GM18502 (cell line): ENCODE data around the gene MIPEP.
"Not testable (repeated sequence)": the region's sequence is repeated elsewhere in the genome, so short reads cannot be mapped to it uniquely, and the experiment has no call there.

Experiments used
- ATAC-seq: cut with Tn5 transposase; IDR thresholded peaks from one replicate; pipeline ENCODE4 v1.9.1; 2021; ENCODE audit warnings: mild to moderate bottlenecking; ENCODE audit not compliant: unreplicated experiment, poor library complexity

The MIPEP gene

DNA sequence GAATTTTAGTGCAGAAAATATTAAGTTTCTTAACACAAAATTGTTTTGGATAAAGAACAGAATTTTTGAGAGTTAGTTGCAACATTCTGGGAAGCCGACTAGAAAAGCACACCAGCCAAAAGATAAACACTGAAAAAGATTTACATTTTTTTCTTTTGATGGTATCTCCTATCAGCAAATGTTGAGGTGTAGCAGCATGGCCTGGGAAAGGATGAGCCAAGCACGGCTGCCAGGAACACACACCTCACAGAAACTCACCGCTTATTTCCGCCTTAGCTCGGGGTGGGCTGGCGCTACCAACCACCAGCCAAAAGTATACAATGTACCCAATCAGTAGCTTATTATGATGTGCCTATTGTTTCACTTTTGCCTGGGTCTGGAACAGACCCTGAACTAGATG is 134.7 kb downstream of the MIPEP start:
- no peak for ATAC-seq

DNA sequence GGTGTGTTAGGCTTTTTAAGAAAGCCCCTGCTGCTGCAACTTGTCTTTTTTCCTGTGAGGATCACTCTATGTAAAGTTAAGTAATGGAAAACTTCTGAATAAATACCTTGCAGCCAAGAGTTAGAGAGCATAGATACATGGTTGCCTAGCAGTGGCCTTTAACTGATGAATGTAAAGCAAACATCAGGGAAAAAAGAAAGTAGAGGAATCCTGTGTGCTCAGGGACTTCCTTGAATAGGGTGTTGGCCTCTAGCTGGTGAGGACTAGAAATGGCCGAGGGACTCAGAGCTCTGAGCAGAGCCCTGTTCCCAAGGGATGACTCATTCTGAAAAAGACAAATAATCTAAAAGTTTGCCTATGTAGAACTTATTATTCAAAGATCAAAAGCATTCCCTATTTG is 135.7 kb downstream of the MIPEP start:
- no peak for ATAC-seq

DNA sequence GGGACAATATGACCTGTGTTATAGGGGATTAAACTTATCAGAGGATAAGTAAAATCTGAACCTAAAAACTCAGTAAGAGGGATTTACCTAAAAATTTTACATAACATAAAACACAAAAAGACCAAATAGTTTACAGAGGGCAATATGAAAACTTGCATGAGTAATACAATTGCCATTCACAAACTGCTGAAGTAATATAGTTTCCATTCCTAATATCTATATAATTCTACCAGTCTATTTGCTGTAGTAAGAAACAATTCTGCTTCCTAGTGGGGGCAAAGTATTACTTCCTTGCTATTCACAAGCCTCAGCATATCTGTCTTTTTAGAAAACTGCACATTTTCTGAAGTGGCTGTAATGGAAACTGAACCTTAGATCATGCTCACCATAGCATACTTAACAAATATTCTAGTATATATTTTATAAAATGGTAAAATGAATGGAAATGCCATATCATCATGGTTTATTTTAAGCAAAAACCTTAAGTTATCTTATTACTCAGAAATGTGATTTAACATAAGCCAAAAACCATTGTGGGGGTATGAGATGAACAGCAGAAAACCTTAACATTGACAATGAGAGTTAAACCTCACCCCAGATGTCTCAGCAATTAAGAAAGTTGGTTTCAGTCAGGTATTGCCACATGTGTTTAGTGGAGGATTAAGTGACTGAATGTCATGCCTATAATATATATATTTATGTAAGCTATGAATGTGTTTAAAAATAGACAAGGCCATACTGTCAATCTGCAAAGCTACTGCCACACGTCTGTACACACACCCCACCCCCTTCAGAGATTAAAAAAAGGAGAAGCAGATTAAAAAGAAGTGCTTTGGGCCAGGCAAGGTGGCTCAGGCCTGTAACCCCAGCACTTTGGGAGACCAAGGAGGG is 136.8 kb downstream of the MIPEP start:
- ATAC-seq = peak; percentile 74

DNA sequence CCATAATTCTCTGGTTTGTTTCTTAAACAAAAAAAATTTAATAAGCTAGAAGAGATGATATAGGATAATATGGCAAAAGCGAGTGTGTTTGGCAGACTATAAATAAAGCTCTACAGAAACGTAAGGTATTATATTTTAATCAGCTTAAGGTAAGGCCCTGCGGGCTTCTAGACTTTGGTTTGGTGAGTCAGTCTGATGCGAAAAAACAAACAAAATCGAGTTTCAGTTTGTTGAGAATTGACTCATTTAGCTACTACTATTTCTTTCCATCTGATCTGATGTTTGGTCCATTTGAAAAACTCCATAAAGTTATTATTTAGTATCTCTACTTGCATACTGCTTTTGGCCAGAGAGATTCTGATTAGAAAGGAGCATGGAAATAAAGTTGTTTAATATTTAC is 138.0 kb downstream of the MIPEP start:
- peak; percentile 34 for ATAC-seq

DNA sequence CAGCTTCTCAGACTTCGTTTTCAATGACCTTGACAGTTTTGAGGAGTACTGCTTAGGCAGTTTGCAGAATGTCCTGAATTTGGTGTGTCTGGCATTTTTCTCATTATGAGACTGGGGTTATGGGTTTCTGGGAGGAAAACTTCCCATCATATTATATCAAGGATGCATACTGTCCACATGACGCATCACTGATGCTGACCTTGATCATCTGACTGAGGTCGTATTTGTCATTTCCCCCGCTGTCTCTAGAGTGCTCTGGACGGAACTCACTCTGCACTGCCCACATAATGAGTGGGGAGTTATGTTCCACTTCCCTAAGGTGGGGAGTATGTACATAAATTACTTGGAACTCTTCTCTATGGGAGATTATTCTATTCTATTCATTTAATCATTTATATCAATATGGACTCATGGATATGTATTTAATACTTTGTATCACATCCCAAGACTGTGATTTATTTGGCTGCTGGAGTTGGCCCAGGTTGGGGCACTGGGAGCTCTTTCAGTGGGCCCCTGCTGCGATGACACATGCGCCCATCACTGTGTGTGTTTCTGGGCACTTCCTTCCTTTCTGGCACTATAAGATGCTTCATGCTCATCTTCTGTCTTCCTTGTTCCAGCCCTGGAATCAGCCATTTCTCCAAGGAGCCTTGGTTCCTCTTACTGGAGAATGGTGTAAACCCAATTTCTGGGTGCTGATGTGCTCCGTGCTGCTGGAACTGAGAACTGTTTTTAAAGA is 138.6 kb downstream of the MIPEP start:
- ATAC-seq = no peak

DNA sequence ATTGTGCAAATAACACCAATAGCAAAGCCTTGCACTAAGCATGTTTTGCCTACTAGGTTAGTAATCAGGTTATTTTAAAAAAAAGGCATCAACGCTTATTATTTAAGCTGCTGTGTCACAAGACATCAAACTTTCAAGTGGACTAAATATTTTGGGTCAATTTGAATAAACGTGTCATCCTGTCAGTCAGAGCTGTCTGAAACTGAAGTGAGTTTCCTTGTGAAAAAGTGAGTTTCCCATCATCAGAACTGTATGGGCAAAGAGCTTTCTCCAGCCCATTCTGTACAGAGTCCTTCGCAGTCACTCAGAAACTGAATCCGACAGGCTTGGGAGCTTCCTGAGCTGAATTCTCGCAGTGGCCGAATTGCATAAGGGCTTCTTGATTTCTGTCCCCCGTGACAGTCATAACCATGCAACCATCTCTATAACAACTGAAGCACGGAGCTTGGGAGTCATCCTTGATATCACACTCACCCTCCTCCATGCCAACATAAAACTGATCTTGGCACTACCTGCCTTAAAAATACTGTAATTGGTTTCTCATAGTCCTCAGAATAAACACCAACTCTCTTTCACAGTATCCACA is 139.8 kb downstream of the MIPEP start:
- ATAC-seq = no peak

DNA sequence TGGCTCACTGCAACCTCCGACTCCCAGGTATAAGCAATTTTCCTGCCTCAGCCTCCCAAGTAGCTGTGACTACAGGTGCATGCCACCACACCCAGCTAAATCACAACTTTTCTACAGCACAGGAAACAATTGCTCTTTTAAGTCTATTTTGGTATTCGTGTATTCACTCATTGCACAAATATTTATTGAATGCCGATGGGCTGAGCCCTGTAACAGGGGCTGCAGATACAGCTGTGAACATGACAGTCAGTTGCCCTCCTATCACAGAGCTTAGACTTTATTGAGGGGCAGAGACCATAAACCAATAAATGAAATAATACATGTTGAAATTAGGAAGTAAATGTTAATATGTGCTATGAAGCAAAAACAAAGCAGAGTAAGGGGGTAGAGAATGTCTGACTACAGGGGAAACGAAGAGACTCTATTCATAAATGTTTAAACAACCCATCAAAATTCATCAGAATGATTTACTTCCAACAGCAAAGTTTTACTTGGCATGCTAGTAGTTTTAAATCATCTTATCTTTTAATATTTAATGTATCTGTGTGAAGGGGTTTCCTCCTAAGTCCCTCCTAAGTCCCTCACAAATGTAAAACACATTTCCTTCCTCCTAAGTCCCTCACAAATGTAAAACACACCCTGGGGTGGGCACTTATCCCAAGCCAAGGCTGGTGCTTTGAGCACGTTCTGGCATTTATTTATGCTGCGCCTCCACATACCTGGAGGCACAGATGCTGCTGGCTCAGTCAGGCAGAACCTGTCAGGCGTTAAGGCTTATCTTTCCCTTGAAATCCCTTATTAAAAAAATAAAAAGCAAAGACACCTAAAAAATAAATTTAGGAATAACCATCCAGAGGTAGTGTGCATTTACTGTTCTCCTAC is 140.8 kb downstream of the MIPEP start:
- no peak for ATAC-seq

DNA sequence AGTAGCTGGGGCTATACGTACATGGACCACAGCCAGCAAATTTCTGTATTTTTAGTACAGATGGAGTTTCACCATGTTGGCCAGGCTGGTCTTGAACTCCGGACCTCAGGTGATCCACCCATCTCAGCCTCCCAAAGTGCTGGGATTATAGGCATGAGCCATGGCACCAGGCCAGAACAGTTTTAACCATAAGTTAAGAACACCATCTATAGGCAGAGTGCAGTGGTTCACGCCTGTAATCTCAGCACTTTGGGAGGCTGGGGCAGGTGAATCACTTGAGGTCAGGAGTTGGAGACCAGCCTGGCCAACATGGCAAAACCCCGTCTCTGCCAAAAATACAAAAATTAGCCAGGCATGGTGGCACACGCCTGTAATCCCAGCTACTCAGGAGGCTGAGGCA is 143.1 kb downstream of the MIPEP start:
- ATAC-seq = not testable (repeated sequence)

DNA sequence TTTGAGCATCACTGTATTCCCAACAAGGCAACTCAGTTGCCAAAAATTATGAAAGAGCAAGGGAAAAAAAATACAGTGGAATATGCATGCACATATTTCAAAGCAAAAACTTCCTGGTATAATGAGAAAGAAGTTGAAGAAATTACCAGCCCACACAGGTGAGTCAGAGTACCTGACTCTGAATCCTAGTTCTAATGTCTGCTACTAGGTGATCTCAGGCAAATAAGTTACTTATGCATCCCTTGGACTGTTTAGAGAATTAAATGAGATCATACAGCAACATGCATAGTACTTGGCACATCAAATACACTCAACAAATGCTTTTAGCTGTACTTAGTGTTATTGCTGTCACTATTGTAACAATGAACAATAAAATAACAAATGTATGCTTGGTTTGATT is 144.9 kb downstream of the MIPEP start:
- ATAC-seq = no peak

DNA sequence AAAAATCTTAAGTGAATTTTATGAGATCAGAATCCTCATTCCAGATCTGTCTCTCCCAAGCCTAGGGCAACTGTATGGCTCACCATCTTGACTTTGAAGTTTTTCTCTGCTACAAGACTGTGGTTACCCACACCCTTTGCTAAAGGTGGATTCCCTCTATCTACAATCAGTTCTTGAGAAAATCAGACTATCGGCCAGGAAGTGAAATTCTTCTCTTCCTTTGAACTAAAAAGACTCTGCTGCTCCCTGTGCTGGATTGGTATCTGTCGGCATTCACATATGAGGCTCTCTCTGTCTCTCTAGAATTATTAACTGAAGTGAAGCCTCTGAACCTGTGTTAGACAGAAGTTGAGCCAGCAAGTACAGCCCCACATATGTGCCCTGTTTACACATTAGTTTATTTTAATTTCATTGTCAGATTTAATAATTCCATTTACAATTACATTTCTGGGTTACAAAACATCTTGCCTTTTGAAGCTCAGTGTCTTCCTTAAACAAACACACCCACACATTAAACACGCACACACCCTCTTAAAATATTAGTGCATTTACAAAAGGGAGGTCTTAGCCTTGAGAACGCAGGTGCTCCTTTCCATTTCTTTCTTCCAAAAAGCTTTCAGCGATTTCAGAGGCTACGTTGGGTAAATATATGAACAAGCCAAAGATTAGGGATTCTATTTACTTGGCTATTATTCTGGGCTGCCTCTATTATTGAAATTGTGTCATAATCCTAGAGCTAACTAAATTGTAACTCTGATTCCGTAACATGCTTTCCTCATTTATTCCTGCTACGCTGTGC is 145.7 kb downstream of the MIPEP start:
- no peak for ATAC-seq

DNA sequence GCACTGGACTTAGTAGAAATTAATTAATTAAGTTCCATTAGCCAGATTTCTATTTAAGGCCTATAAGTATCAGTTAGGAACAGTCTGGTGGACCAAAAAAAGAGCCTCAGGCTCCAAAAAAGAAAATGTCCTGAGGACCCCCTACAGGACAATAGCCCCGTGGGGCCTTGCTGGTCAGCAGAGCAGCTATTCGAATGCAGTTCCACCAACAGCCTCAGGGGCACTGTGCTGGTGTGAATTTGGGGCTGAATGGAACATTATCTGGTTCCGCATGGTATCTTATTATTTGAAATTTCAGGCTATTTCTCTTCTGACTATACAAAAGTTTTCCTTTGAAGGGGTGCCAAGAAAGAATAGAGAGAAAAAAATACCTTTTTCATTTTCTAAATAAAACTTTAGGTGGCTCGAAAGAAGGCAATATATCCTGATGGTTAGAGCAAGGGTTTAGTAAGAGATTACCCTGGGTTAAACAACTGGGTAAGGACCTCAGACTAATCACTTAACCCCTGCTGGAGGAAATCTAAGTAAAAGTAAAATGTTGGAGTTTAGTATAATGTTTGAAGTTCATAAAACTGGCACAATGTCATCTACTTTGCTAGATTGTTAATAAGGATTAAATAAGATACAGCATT is 147.2 kb downstream of the MIPEP start:
- no peak for ATAC-seq

DNA sequence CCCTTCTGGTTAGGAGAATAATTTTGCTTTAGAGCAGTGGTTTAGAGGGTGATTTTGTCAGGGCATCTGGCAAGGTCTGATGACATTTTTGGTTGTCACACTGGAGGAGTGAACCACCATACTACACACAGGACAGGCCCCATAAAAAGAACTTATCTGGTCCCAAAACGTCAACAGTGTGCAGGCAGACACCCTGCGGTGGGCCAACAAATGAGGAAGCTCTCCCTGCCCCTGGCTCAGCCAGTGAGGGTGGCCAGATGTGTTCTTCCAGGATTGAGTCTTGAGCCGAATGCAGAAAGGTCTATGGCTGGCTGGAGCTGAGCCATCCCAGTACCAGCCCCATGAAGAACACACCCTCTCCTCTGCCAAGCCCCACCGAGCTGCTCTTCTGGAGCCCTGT is 149.2 kb downstream of the MIPEP start:
- ATAC-seq = no peak

DNA sequence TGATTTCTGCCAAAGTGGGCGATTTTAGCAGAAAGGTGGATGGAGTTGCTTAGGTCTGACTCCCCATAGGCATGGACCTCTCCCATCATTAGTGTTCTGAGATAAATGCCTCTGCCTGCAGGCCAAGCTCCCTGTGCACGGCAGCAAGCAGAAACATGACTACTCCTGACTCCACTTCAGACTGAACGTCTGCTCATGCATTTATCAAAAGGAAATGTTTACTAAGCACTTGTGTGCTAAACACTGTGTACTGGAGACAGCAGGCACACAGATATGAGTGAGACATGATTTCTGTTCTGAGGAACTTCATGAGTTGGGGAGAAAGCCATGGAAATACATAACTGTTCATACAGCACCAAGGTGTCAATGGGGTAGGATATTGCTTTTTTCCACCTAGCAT is 149.6 kb downstream of the MIPEP start:
- no peak for ATAC-seq

DNA sequence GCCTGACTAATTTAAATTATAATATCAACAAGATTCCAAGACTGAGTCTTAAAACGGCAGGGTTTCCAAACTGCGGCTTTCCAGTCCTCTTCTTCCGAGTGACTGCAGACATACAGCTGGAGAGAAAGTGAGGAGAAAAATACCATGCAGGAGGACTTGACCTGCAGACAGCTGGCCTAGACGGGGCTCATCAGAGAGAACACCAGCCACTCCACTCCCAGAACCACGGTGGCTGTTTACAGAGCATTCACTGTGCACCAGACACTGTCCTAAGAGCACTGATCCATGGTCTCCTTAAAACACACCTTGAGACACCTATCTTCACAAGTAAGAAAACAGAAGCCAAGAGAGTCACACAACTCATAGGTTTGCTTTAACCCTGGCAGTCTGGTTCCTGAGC is 152.7 kb downstream of the MIPEP start:
- ATAC-seq = no peak

DNA sequence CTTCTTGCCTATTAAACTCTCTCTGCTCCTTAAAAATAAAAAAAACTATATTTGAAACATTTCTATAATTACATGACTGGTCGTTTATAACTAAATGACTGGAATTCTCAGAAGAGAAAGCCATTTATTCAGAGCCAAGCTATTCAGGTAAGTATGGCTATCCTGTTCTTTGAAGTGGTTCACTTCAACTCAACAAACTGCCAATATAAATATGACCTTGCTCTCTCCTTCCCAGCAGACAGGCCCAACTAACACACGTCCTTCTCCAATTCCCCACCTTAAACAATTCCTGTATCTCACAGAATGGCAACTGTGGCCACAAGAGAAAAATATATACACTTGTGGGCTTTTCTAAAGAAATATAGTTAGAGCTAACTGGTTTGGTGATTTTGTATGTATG is 153.9 kb downstream of the MIPEP start:
- ATAC-seq = no peak

DNA sequence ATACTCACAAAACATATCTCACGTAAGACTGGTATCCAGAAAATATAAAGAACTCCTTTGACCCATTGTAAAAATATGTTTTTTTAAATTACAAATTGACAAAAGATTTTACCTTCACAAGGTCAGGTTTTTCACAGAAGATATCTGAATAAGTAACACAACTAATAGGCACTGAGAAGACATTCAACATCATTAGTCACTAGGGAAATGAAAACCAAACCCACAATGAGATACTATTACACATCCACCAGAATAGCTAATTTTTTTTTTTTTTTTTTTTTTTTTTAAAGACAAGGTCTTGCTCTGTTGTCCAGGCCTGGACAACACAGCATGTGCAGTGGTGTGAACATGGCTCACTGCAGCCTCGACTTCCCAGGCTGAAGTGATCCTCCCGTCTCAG is 157.5 kb downstream of the MIPEP start:
- ATAC-seq = no peak

DNA sequence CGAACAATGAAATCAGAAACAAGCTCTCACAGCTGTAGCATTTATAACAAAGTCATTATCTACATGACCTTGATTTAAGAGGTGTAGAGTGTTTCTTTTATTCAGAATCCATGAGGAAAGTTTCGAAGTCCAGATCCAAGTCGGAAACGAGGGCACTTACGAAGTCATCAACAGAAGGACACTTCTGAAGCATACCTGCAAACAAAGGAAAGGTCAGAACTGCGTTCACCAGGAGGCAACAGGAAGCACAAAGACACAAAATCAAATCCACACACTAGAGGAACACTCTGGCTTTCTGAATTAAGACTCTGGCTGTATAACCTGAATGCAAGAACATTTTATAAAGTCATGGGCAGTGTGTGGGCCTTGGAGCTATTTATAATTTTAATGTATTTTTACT is 158.9 kb downstream of the MIPEP start:
- ATAC-seq = no peak

DNA sequence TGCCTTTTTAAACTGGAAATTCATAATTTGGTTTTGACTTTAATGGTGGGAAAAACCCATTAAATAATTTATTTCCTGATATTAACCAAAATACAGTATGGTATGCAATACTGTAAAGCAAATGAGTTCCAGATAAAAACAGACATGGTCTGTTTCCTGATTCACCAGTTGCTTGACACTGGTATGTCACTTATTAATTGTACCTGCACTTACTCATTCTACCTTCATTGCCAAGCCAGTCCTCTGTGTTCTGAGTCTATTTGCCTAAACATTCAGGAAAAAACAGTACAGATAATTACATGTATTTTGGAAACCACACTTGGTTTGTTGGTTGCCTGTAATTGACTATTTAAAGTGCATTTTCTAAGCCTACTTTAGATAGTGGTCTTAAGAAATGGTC is 159.7 kb downstream of the MIPEP start:
- no peak for ATAC-seq

DNA sequence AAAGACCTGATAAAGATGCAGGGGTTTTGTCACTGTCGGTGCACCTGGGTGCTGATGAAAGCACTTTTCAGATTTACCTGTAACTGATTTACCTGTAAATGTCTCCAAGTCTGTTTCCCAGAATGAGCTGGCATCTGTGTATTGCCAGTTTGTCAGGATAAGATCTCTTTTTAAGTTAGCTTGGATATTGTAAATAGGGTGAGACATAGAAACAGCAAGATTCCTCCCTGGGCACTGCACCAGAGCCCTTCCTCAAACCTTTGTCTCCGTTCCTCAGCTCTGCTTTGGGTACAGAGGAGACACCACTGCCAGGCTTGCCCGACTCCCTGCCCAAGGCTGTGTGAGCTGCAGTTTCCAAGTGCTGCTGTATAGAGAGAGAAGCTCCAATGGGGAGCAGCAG is 160.4 kb downstream of the MIPEP start:
- no peak for ATAC-seq
